K562 (cell line): Measurements from ENCODE around the gene PRSS57. TPM values are rescaled to one million over a fixed set of nuclear protein-coding genes. Genes with fewer than 3 reads are reported as not detected.

ENCODE experiments used
- ATAC-seq: fragments of 200-7000 bp; cut with Tn5 transposase; 3 replicates; pipeline ENCODE4 v1.9.1; 2020; ENCODE audit warnings: moderate library complexity
- BruUV-seq: library from RNA; stranded (reverse); fragments of 400-500 nt; replicated peaks from 2 replicates; lab custom pipeline; 2021; lab: Mats Ljungman, UMichigan
- CTCF ChIA-PET: fragments of 300-600 bp; formaldehyde crosslinking; extraction: SDS; loops from one replicate; lab custom pipeline; 2021; ENCODE audit warnings: low intra/inter-chr PET ratio; lab: Yijun Ruan, JAX
- POLR2A ChIA-PET: fragments of 300-600, 350-650 bp; sonication (Branson Sonifier 250); formaldehyde crosslinking; extraction: SDS; loops from one replicate; lab custom pipeline; 2021; ENCODE audit warnings: antibody characterized with exemption, inconsistent platforms; lab: Yijun Ruan, JAX
- DNase-seq, 4 experiments: peaks; one replicate each; pipeline versions ENCODE4 v3.0.0 to v3.0.0-alpha.2; 2011 to 2018; ENCODE audit warnings: low spot score in 3 of 4, mixed read lengths in 3 of 4; ENCODE audit errors: extremely low read depth in 1 of 4
- FAIRE-seq: peaks from 2 replicates; lab custom pipeline; 2011; peaks lifted over from hg19 to GRCh38; lab: Jason Lieb, UNC
- H2AFZ ChIP-seq: 2 replicates; pipeline ENCODE4 v1.6.0; 2011; ENCODE audit warnings: low read depth, low read length, control low read depth, inconsistent platforms
- H3K27ac ChIP-seq: fragments of 200-600 bp; 3 replicates; pipeline ENCODE4 v1.8.0; 2011; ENCODE audit warnings: low read depth, mild to moderate bottlenecking, control low read depth, inconsistent platforms, low read length, moderate library complexity, mixed read lengths; ENCODE audit errors: extremely low read depth
- H3K27me3 ChIP-seq, 2 experiments: fragments of 300-600 bp in 1 of 2; 2 replicates in 1 of 2; 3 replicates in 1 of 2; pipeline versions ENCODE4 v1.6.0 to v1.8.0; 2011; ENCODE audit warnings: inconsistent platforms in 2 of 2, low read length in 2 of 2, mild to moderate bottlenecking in 1 of 2, mixed read lengths in 1 of 2, moderate library complexity in 1 of 2; ENCODE audit not compliant: control insufficient read depth in 2 of 2, insufficient read depth in 2 of 2
- H3K36me3 ChIP-seq: fragments of 300-600 bp; 3 replicates; pipeline ENCODE4 v1.8.0; 2011; ENCODE audit warnings: mild to moderate bottlenecking, low read length, inconsistent platforms; ENCODE audit not compliant: control insufficient read depth, insufficient read depth
- H3K4me1 ChIP-seq, 2 experiments: fragments of 200-600 bp in 1 of 2; replicated peaks in 1 of 2; 2 replicates in 1 of 2; 3 replicates in 1 of 2; pipeline versions ENCODE4 v1.5.1 to v1.8.0; 2011; ENCODE audit warnings: inconsistent platforms in 2 of 2, low read length in 2 of 2, mild to moderate bottlenecking in 1 of 2, mixed read lengths in 1 of 2, moderate library complexity in 1 of 2; ENCODE audit not compliant: control insufficient read depth in 2 of 2, insufficient read depth in 2 of 2
- H3K4me2 ChIP-seq: 2 replicates; pipeline ENCODE4 v1.6.1; 2011; ENCODE audit warnings: low read length, control low read depth, inconsistent platforms, mixed read lengths; ENCODE audit not compliant: insufficient read depth
- H3K4me3 ChIP-seq: fragments of 200-600 bp; sonication (generic), shearing (Covaris generic); 2 replicates; pipeline ENCODE4 v1.5.1; 2016; ENCODE audit warnings: control low read depth, inconsistent platforms
- H3K79me2 ChIP-seq: fragments of 200-600 bp; 3 replicates; pipeline ENCODE4 v1.8.0; 2011; ENCODE audit warnings: low read length, inconsistent platforms; ENCODE audit not compliant: control insufficient read depth, insufficient read depth
- H3K9ac ChIP-seq, 2 experiments: 2 replicates each; pipeline versions ENCODE4 v1.6.0 to v1.6.1; 2011; ENCODE audit warnings: low read depth in 2 of 2, low read length in 2 of 2, control low read depth in 1 of 2, inconsistent platforms in 1 of 2, mild to moderate bottlenecking in 1 of 2, mixed read lengths in 1 of 2; ENCODE audit not compliant: insufficient read depth in 1 of 2
- H3K9me1 ChIP-seq: one replicate; pipeline ENCODE4 v1.6.0; 2011; ENCODE audit warnings: inconsistent platforms, mild to moderate bottlenecking, low read length, moderate library complexity; ENCODE audit not compliant: control insufficient read depth, insufficient read depth
- H3K9me3 ChIP-seq: replicated peaks from 2 replicates; pipeline ENCODE4 v1.5.1; 2011; ENCODE audit warnings: low read depth, low read length, inconsistent platforms; ENCODE audit not compliant: control insufficient read depth, insufficient read depth
- H4K20me1 ChIP-seq: replicated peaks from 2 replicates; pipeline ENCODE4 v1.6.1; 2011; ENCODE audit warnings: low read length, inconsistent platforms, mixed read lengths; ENCODE audit not compliant: control insufficient read depth, insufficient read depth
- BRF1 ChIP-seq: IDR thresholded peaks from 3 replicates; pipeline ENCODE4 v1.6.1; 2011; ENCODE audit warnings: borderline replicate concordance, mild to moderate bottlenecking; ENCODE audit not compliant: insufficient read length; ENCODE audit errors: extremely low read depth
- CBX1 ChIP-seq: sonication (generic); IDR thresholded peaks from 2 replicates; pipeline ENCODE4 v1.6.1; 2016; ENCODE audit warnings: antibody characterized with exemption, low read depth, mild to moderate bottlenecking
- CBX5 ChIP-seq: IDR thresholded peaks from 2 replicates; pipeline ENCODE4 v1.6.1; 2014; ENCODE audit warnings: low read depth, borderline replicate concordance
- CREB3 ChIP-seq: fragments of 450-650 bp; conservative IDR thresholded peaks from 2 replicates; pipeline ENCODE4 v1.6.1; 2016; ENCODE audit warnings: missing genetic modification characterization, low read depth, mild to moderate bottlenecking, missing compliant biosample characterization, moderate library complexity
- E2F1 ChIP-seq: sonication (generic); formaldehyde crosslinking; IDR thresholded peaks from 2 replicates; pipeline ENCODE4 v1.8.1; 2023; ENCODE audit warnings: mild to moderate bottlenecking, missing genetic modification reagents, moderate library complexity
- EWSR1 ChIP-seq: fragments of 450-650 bp; IDR thresholded peaks from 2 replicates; pipeline ENCODE4 v1.6.1; 2018; ENCODE audit warnings: borderline replicate concordance, mild to moderate bottlenecking, low read depth, moderate library complexity; ENCODE audit not compliant: partially characterized antibody
- KAT7 ChIP-seq: sonication (generic); formaldehyde crosslinking; IDR thresholded peaks from 2 replicates; pipeline ENCODE4 v1.8.0; 2022; ENCODE audit warnings: missing genetic modification reagents, mild to moderate bottlenecking, borderline replicate concordance
- MYC ChIP-seq, 2 experiments: fragments of 250-450 bp in 1 of 2; sonication (Bioruptor Pico) in 1 of 2; IDR thresholded peaks; 2 replicates each; pipeline versions ENCODE4 v1.5.1 to v1.6.1; 2012 to 2021; ENCODE audit warnings: low read depth in 2 of 2, borderline replicate concordance in 1 of 2, improper control_type of control experiment in 1 of 2, low read length in 1 of 2, mild to moderate bottlenecking in 1 of 2, moderate library complexity in 1 of 2
- NCOR1 ChIP-seq: fragments of 450-650 bp; IDR thresholded peaks from 2 replicates; pipeline ENCODE4 v1.6.1; 2016; ENCODE audit warnings: mild to moderate bottlenecking, moderate library complexity
- NFE2L1 ChIP-seq: fragments of 450-650 bp; IDR thresholded peaks from 2 replicates; pipeline ENCODE4 v1.6.1; 2016; ENCODE audit warnings: missing genetic modification characterization, low read depth, mild to moderate bottlenecking, missing compliant biosample characterization, moderate library complexity, borderline replicate concordance
- NFIX ChIP-seq: fragments of 250-450 bp; sonication (Bioruptor Pico); IDR thresholded peaks from 2 replicates; pipeline ENCODE4 v1.4.0; 2020; ENCODE audit warnings: low read depth, mild to moderate bottlenecking, moderate library complexity
- PPARD ChIP-seq: fragments of 250-450 bp; sonication (Bioruptor Pico); IDR thresholded peaks from 2 replicates; pipeline ENCODE4 v1.8.0; 2022; ENCODE audit warnings: inconsistent platforms, mild to moderate bottlenecking, moderate library complexity
- RBM15 ChIP-seq: fragments of 200-400 bp; formaldehyde crosslinking; IDR thresholded peaks from 2 replicates; pipeline ENCODE4 v1.6.1; 2018; ENCODE audit warnings: mild to moderate bottlenecking, low read length, moderate library complexity; ENCODE audit not compliant: insufficient read depth
- SUPT5H ChIP-seq: fragments of 450-650 bp; IDR thresholded peaks from 2 replicates; pipeline ENCODE4 v1.6.1; 2016
- USF1 ChIP-seq: sonication (generic); formaldehyde crosslinking; IDR thresholded peaks from 2 replicates; pipeline ENCODE4 v1.9.0; 2022; ENCODE audit warnings: mild to moderate bottlenecking, missing genetic modification reagents
- ZBTB33 ChIP-seq: sonication (generic); formaldehyde crosslinking; IDR thresholded peaks from 2 replicates; pipeline ENCODE4 v1.8.1; 2023; ENCODE audit warnings: mild to moderate bottlenecking, missing genetic modification reagents
- ZNF583 ChIP-seq: fragments of 250-450 bp; sonication (Bioruptor Pico); IDR thresholded peaks from 2 replicates; pipeline ENCODE4 v1.4.0; 2020
- WGBS: fragments of 100-300 bp; shearing (Covaris generic); methylation state at CpG from one replicate; pipeline ENCODE4 v1.1.6; 2016; ENCODE audit warnings: low coverage, mixed read lengths; ENCODE audit not compliant: insufficient coverage; ENCODE audit errors: missing lambda C conversion rate; 5-methylcytosine and 5-hydroxymethylcytosine counted together
- in situ Hi-C: fragments of 300-500 bp; cut with MboI; formaldehyde crosslinking; loops from 4 replicates; pipeline ENCODE4 v1.15.0; 2018; ENCODE audit warnings: inconsistent platforms, mixed read lengths
- intact Hi-C: fragments of 100-400 bp; cut with micrococcal nuclease; formaldehyde crosslinking; loops from 2 replicates; pipeline ENCODE4 v1.14.2; 2022
- polyA plus RNA-seq, 8 experiments: library from polyadenylated mRNA; depleted of rRNA in 4 of 8; stranded (reverse) in 5 of 8; unstranded in 3 of 8; fragments of >200 nt; fragmentation: Nextera tagmentation in 2 of 8; fragmentation: Illumina TruSeq in 1 of 8; extraction: Ambion mirVana in 2 of 8; extraction: Trizol in 1 of 8; gene quantifications; 2 replicates each; pipeline versions ENCODE4 v1.2.1 to v1.2.3, GENCODE V29; 2011 to 2014; ENCODE audit warnings: inconsistent platforms in 1 of 8, missing spikeins in 1 of 8
- total RNA-seq, 7 experiments: library from RNA; depleted of rRNA in 6 of 7; stranded (reverse); fragments of >200 nt in 6 of 7; fragmentation: Illumina TruSeq in 2 of 7; extraction: Trizol in 2 of 7; gene quantifications; 2 replicates each; pipeline versions ENCODE4 v1.2.1 to v1.2.3, GENCODE V29; 2011 to 2021; ENCODE audit warnings: low replicate concordance in 1 of 7

The PRSS57 gene
- total and polyA plus RNA-seq, 9 of the 15 experiments (the other 6 are each of a cell fraction or from before 2014, with no cell fraction given), result 0.06 to 2.5 (median 1.3) TPM; not detected in 3

DNA sequence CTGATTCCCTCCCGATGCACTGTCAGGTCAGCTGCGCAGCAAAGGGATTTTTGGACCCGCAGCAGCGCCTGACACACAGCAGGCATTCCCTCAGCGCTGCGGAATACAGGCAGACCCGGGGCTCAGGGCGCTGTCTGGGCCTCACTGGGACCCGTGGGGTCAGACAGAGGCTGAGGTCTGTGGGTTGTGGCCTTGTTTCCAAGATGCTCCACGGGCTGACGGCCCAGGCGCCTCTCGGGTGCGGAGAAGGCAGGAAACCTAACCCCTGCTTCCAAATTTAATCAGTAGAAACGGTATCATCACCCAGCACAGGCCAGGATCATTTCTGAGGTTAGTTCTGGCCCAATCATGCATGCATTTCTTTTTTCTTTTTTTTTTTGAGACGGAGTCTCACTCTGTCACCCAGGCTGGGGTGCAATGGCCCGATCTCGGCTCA is 31.6 kb downstream of the PRSS57 start:
- in situ Hi-C loops (no loop called here), intact Hi-C loops (no loop called here)
- Histone ChIP-seq H3K27ac (peak overlapping the region; percentile 77), H2AFZ (peak overlapping the region; percentile 99), H3K9me3 (peaks cover 12% of the 10 kb centered on the region), H3K9ac (peak overlapping the region; percentile 46 to 69; a peak in 2 of 4 replicates), H3K79me2 (peaks cover 43% of the 10 kb centered on the region), H3K4me3 (peak overlapping the region; percentile 35), H3K36me3 (peaks cover 29% of the 10 kb centered on the region; the same call in 1 of the 3 replicates), H3K27me3 (no peaks in the 10 kb centered on the region), H3K9me1 (peaks cover 12% of the 10 kb centered on the region), H4K20me1 (peaks cover 32% of the 10 kb centered on the region), H3K4me2 (peak overlapping the region; percentile 76), H3K4me1 (peaks cover 21 to 55% of the 10 kb centered on the region in 2 experiments)
- FAIRE-seq, result no peak
- DNase-seq, result no peak
- no TSS peak for BruUV-seq
- ChIA-PET CTCF (no interaction called here), POLR2A (interaction anchor here (0.6 to 1.0 kb wide), 6 partner anchors 9 to 146 kb away, joined by 3 to 5 read pairs (median 4); partner anchors contain the start of gene FSTL3)
- WGBS, result 64% methylated on average over 16 of the region's 18 CpGs
- ATAC-seq, result no peak
- TF ChIP-seq ZNF583 (CRISPR knock-in tag), result 0 out of 2 replicates have a peak, but pooled peaks have one; percentile 2
- no peak for TF ChIP-seq NFIX (CRISPR knock-in tag)
- 0 out of 2 replicates have a peak, but pooled peaks have one; percentile 26 for TF ChIP-seq KAT7
- TF ChIP-seq CREB3 (tag), result no peak
- no peak for TF ChIP-seq NCOR1
- no peak for TF ChIP-seq MYC (IDR thresholded peaks at IDR 0.05; ENCODE audit: low read depth, low read length)
- TF ChIP-seq MYC (CRISPR knock-in tag; IDR thresholded peaks at IDR 0.05; ENCODE audit: borderline replicate concordance, low read depth), result peak; percentile 72; the same call in 1 of the 2 replicates
- TF ChIP-seq BRF1, result no peak
- 0 out of 2 replicates have a peak, but pooled peaks have one; percentile 73 for TF ChIP-seq CBX5
- no peak for TF ChIP-seq NFE2L1
- TF ChIP-seq CBX1, result 0 out of 2 replicates have a peak, but pooled peaks have one; percentile 33
- TF ChIP-seq ZBTB33, result peak; percentile 36
- TF ChIP-seq EWSR1, result no peak
- TF ChIP-seq USF1 (CRISPR knock-in tag), result 0 out of 2 replicates have a peak, but pooled peaks have one; percentile 17
- no peak for TF ChIP-seq SUPT5H
- no peak for TF ChIP-seq E2F1 (CRISPR knock-in tag)
- no peak for TF ChIP-seq PPARD
- TF ChIP-seq RBM15, result no peak
